GM18951 (cell line): ENCODE results near the gene SPG21.
"Not testable (repeated sequence)": the region's sequence is repeated elsewhere in the genome, so short reads cannot be mapped to it uniquely, and the experiment has no call there.

Experiments
- POLR2A ChIP-seq: IDR thresholded peaks from 4 replicates; pipeline ENCODE4 v1.6.1; 2011; ENCODE audit warnings: mild to moderate bottlenecking; ENCODE audit not compliant: insufficient read length, insufficient read depth; ENCODE audit errors: extremely low read depth
- in situ Hi-C: fragments of 300-500 bp; cut with MboI; formaldehyde crosslinking; loops from one replicate; pipeline ENCODE4 v1.12.0; 2022; ENCODE audit warnings: low sequenced_read_pairs, mixed read lengths, inconsistent platforms; ENCODE audit not compliant: unreplicated experiment

The SPG21 gene

GRCh38 chr15:65021488-65021887 lies 31.8 kb upstream of the SPG21 start:
- TF ChIP-seq POLR2A: no peak

DNA sequence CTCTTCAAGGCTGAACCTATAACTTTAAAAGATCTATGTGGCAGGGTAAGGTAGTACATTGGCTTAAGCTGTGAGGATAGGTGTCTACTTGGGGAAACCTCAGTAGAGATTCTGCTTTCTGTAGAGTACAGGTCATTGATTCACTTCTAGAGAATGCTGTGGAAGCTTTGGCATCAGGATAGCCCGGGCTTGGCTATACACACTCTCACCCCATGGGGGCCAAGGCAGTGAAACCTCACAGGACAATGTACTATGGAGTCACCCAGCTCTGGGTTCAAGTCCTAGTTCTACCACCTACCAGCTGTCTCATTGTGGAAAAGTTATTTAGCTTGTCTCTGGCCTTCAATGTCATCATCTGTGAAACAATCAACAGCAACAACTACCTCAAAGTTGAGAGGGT lies 30.7 kb upstream of the SPG21 start:
- no peak for TF ChIP-seq POLR2A
- in situ Hi-C loops: no loop called here

More at GRCh38 chr15:65021488-65021887, 31.8 kb upstream of the SPG21 start:
- in situ Hi-C loops: no loop called here

DNA sequence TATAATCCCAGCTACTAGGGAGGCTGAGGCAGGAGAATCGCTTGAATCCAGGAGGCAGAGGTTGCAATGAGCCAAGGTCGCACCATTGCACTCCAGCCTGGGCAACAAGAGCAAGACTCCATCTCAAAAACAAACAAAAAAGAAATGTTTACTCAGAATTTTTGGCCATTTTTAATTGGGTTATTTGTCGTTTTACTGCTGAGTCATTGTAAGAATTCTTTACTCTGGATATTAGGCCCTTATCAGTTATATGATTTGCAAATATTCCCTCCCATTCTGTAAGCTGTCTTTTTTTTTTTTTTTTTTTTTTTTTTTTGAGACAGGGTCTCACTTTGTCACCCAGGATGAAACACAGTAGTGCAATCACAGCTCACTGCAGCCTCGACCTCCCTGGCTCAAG lies 21.5 kb upstream of the SPG21 start:
- in situ Hi-C loops: not testable (repeated sequence)

GRCh38 chr15:65008983-65009382 lies 19.3 kb upstream of the SPG21 start:
- no peak for TF ChIP-seq POLR2A
- in situ Hi-C loops: no loop called here

DNA sequence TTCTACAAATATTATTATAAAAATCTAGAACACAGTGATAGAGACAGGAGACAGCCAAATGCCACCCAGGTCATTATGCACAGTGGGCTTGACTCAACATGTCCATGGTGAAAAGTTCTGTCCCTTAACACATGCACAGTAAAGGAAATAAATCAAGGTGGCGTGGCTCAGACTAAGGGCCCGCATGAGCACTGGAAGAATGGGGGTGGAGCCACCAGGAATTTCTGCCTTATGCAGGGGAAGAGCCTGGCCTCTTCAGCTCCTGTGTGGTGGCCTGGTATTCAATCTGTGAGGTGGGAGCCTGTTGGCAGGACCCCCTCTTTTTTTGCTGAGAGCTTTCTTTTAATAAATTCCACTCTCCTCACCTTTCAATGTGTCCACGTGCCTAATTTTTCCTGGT lies 17.2 kb upstream of the SPG21 start:
- TF ChIP-seq POLR2A: no peak
- in situ Hi-C loops: no loop called here

- no peak for TF ChIP-seq POLR2A
- in situ Hi-C loops: no loop called here
These were observed 15.3 kb upstream of the SPG21 start for GRCh38 chr15:65004993-65005392.

DNA sequence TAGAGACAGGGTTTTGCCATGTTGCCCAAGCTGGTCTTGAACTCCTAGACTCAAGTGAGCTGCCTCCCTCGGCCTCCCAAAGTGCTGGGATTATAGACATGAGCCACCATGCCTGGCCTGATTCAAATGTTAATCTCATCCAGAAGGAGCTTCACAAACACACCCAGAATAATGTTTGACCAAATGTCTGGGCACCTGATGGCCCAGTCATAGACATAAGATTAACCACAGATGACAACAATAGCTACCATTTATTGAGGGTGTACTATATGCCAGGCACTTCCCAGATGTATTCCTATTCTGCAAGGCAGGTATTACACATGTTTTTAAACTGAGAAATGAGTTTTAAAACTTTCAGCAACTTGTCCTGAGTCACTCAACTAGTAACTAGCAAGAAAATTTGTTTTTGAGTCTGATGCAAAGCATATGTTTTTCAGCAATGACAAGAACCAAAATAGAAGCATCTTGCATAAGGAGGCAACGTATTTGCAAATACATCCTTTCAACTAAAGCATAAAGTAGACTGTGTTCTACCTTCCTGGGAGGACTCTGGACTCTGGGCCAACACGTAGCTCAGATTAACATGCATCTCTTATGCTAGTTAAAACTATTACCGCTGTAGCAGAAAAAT lies 8.1 kb upstream of the SPG21 start:
- TF ChIP-seq POLR2A: no peak
- in situ Hi-C loops: no loop called here

DNA sequence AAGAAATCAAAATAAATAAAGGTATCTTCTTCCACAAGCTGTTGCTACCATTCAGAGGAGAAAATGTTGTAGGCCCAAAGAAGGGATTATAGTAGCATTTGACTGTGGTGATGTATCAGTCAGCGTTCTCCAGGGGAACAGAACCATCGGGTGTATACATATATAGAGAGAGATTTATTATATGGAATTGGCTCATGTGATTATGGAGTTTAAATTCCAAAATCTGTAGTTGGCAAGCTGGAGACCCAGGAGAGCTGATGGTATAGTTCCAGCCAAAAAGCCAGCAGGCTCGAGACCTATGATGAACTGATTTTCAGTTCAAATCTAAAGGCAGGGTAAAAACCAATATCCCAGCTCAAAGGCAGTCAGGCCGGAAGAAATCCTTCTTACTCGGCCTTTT lies 7.4 kb upstream of the SPG21 start:
- in situ Hi-C loops: no loop called here
- TF ChIP-seq POLR2A: no peak

DNA sequence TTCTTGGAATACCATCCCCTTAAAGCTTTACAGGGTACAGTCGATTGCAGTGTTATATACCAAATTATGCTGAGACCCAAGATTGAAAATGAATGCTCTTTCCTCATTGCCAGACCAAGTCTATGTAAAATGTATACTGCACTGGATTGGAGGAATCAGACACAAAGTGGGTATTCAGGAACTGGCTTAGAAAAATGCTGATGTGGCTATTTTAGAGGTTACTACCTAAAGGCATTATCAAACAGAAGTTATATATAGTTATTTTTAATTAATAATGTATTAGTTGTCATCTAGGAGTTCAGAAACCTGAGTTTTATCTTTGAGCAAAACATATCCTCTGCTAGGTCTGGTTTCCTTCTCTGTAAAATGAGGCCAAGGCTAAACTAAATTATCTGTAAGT lies 3.6 kb upstream of the SPG21 start:
- in situ Hi-C loops: no loop called here
- no peak for TF ChIP-seq POLR2A

DNA sequence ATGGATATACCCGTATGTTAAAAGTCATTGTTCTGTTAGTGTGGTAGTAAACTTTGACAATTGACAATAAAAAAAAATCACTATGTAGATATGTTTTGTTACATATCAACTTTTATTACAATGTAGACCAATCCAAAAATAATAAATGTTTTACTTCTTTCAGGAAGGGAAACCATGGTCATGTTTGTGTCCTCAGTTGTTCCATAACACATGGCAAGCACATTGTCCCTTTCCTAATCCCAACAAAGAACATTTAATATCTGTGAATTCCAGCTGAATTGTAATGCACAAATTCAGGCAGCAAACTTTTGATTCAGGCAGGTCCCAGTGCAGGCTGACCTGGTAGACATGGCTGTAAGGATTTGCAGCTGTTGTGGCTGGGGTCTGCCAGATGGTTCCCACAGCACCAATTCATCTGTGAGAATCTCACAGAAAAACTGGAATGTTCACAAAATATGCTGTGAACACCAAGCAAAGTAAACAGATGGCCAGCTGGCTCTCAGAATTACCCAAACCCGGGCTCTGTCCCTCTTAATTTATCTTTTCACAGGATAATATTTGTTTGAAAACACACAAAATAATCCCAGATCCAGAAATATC lies 1.9 kb upstream of the SPG21 start:
- no peak for TF ChIP-seq POLR2A
- in situ Hi-C loops: no loop called here

GRCh38 chr15:64990168-64990470 lies 405 bp upstream of the SPG21 start:
- in situ Hi-C loops: no loop called here
- TF ChIP-seq POLR2A: no peak

- in situ Hi-C loops: no loop called here
- TF ChIP-seq POLR2A: no peak
These were observed 2.6 kb downstream of the SPG21 start for GRCh38 chr15:64987136-64987535.

DNA sequence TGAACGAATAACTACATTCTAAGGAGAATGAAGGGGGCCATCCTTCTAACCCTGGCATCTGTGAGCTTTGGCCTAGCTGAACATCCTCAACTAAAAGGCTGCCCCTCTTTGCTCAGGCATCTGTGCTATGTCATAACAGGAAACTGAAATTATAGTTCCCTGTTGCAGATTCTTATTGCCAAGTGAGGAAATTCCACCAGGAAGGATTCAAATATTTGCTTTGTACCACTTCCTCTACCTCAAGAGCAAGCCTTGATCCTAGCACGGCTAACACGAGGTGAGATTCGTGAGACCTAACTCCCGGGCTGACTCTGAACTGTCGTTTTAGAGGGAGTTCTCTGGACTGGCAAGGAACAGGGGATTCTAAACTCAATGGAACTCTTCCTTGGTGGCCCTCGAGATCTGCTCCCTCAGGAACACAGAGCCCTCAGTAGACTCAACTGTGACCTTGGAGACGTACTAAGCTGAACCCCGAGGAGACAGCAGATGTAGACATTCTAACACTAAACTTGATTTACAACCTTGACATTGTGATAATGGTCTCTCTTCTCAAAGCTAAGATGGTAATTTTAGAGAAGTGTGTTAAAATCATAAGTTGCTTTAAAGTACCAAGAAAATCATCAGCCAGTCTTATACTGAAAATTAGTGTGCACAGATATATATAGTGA lies 4.2 kb downstream of the SPG21 start:
- in situ Hi-C loops: no loop called here
- TF ChIP-seq POLR2A: no peak

- in situ Hi-C loops: no loop called here
- no peak for TF ChIP-seq POLR2A
These were observed 7.2 kb downstream of the SPG21 start for GRCh38 chr15:64982472-64982871.

DNA sequence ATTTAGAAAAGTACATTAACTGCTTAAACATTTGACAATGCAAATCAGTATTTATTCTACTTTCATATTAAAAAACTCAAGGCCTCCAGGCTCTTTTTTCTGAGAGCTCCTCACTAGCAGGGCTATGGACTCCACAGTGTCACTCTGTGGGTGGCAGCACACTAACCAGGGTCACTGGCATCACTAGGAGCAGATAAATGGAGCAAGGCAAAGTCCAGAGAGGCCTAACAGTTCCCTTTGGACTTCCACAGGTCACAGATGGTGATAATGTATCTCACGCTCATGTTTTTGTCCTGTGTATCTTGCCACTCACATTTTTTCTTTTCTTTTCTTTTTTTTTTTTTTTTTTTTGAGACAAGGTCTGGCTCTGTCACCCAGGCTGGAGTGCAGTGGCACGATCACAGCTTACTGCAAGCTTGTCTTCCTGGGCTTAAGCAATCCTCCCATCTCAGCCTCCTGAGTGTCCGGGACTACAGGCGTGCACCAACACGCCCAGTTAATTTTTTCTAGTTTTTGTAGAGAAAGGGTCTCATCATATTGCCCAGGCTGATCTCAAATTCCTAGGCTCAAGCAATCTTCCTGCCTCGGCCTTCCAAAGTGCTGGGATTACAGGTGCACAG lies 7.8 kb downstream of the SPG21 start:
- no peak for TF ChIP-seq POLR2A
- in situ Hi-C loops: no loop called here
